Esophagus squamous epithelium (tissue), 5 donors: ENCODE data around the gene ARHGAP28. TPM values are rescaled to one million over a fixed set of nuclear protein-coding genes. Genes with fewer than 3 reads are reported as not detected.

Experiments
- DNase-seq: peaks from one replicate; lab custom pipeline; 2025; lab: John Stamatoyannopoulos, UW
- H3K27ac ChIP-seq, 4 donors: fragments of 200-600 bp; sonication (generic); one replicate each; pipeline ENCODE4 v1.5.1; 2016 to 2019; ENCODE audit warnings: mild to moderate bottlenecking in 1 of 4
- H3K27me3 ChIP-seq, 4 donors: fragments of 200-600 bp; sonication (generic); 1 replicate in 3 of 4; 2 replicates in 1 of 4; pipeline versions ENCODE4 v1.5.1 to v1.6.0; 2017 to 2021; ENCODE audit warnings: antibody characterized with exemption in 1 of 4
- H3K36me3 ChIP-seq, 3 donors: fragments of 200-600 bp; sonication (generic); one replicate each; pipeline ENCODE4 v1.5.1; 2016 to 2019
- H3K4me1 ChIP-seq, 3 donors: fragments of 200-600 bp; sonication (generic); one replicate each; pipeline ENCODE4 v1.5.1; 2017 to 2019
- H3K4me3 ChIP-seq, 4 donors: fragments of 200-600 bp; sonication (generic); 1 replicate in 3 of 4; 2 replicates in 1 of 4; pipeline ENCODE4 v1.5.1; 2016 to 2019; ENCODE audit warnings: mild to moderate bottlenecking in 2 of 4, moderate library complexity in 1 of 4
- H3K9me3 ChIP-seq, 3 donors: fragments of 200-600 bp; sonication (generic); one replicate each; pipeline ENCODE4 v1.5.1; 2016 to 2019
- POLR2A ChIP-seq, 4 donors: fragments of 450-650 bp; IDR thresholded peaks; one replicate each; pipeline ENCODE4 v1.6.1; 2017; ENCODE audit warnings: antibody characterized with exemption in 4 of 4, mild to moderate bottlenecking in 4 of 4, moderate library complexity in 3 of 4
- WGBS, 2 donors: methylation state at CpG; one replicate each; pipeline ENCODE4 v1.1.5; 2018; 5-methylcytosine and 5-hydroxymethylcytosine counted together
- intact Hi-C: fragments of 100-400 bp; cut with DNase I; formaldehyde crosslinking; loops from one replicate; pipeline ENCODE4 v1.15.0; 2022
- total RNA-seq, 4 donors: library from RNA; depleted of rRNA; stranded (reverse); fragments of >200 nt; gene quantifications; one replicate each; pipeline ENCODE4 v1.1.0, GENCODE V29; 2016
- TF ChIP-seq, protein P1 (sequence below), 6 experiments: fragments of 450-650 bp in 4 of 6; fragments of 200-600 bp in 2 of 6; sonication (generic) in 2 of 6; IDR thresholded peaks; one replicate each; pipeline ENCODE4 v1.5.1; 2016 to 2019; ENCODE audit warnings: antibody characterized with exemption in 6 of 6, mild to moderate bottlenecking in 4 of 6, moderate library complexity in 4 of 6
- donor health status: DM: yes; HTN: yes; CAD: no.

Gene ARHGAP28
- total RNA-seq, 4 donors from 2014 or later, result 1.2 to 4.8 (median 3.4) TPM

DNA sequence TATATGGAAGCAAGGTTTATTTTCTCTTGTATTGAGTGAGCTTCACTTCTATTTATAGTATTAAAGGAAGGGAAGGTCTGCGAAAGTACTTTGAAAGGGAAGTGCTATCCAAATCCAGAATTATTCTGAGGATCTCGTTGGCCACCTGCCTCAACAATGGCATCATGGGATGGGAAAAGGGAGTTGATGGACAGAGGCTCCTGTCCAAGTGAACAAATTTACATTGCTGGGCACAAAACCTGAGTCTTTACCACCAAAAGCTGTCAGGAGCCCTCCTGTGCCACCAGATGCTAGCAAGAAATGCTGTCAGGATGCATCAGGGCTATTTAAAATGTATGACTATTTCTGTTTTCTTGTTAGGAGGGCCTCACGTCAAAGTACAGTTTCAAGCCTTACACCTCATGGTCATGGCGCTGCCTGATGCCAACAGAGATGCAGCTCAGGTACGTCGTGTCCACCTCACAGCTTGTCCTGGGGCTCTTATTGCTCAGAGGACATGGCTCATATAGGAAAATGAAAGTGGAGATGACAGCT, 157.3 kb downstream of the ARHGAP28 start:
- H3K27me3 ChIP-seq, result no peaks in the 10 kb centered on the region
- intact Hi-C loops, result no loop called here

DNA sequence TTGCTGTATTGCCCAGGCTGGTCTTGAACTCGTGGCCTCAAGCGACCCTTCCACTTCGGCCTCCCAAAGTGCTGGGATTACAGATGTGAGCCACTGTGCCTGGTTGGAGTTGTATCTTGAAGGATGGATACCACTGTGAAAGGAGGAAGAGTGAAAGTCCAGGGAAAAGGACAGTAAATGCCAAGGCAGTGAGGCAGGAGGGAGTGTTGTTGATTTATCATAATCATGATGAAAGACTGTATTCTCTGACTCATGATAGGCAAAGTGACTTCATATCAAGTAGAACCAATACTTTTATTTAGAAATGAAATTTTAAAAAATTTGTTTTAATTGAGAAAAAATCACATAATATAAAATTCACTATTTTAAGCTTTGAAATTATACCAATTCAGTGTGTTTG, 162.3 kb downstream of the ARHGAP28 start:
- no peak overlapping the region for H3K4me3 ChIP-seq
- no peaks in the 10 kb centered on the region for H3K9me3 ChIP-seq
- no peaks in the 10 kb centered on the region for H3K4me1 ChIP-seq
- H3K27ac ChIP-seq, result no peak overlapping the region
- intact Hi-C loops, result no loop called here
- H3K36me3 ChIP-seq, result peaks cover 0 to 20% (median 0%) of the 10 kb centered on the region in 3 donors
- DNase-seq, result no peak
- 81 to 84% methylated on average over 3 of the region's 3 CpGs for WGBS, 2 donors
- no peak for TF ChIP-seq POLR2A (IDR thresholded peaks at IDR 0.05)
- TF ChIP-seq, protein P1, sequence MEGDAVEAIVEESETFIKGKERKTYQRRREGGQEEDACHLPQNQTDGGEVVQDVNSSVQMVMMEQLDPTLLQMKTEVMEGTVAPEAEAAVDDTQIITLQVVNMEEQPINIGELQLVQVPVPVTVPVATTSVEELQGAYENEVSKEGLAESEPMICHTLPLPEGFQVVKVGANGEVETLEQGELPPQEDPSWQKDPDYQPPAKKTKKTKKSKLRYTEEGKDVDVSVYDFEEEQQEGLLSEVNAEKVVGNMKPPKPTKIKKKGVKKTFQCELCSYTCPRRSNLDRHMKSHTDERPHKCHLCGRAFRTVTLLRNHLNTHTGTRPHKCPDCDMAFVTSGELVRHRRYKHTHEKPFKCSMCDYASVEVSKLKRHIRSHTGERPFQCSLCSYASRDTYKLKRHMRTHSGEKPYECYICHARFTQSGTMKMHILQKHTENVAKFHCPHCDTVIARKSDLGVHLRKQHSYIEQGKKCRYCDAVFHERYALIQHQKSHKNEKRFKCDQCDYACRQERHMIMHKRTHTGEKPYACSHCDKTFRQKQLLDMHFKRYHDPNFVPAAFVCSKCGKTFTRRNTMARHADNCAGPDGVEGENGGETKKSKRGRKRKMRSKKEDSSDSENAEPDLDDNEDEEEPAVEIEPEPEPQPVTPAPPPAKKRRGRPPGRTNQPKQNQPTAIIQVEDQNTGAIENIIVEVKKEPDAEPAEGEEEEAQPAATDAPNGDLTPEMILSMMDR (IDR thresholded peaks at IDR 0.05), result no peak
- H3K27me3 ChIP-seq, result no peaks in the 10 kb centered on the region

More for the DNA sequence above, 157.3 kb downstream of the ARHGAP28 start:
- WGBS, 2 donors, result 74 to 78% methylated on average over 6 of the region's 6 CpGs
- H3K36me3 ChIP-seq, result peaks cover 0 to 10% (median 0%) of the 10 kb centered on the region in 3 donors
- TF ChIP-seq POLR2A (IDR thresholded peaks at IDR 0.05), result no peak
- TF ChIP-seq, protein P1 (IDR thresholded peaks at IDR 0.05), result no peak
- DNase-seq, result no peak
- no peak overlapping the region for H3K4me3 ChIP-seq
- peaks cover 3 to 27% (median 4%) of the 10 kb centered on the region in 3 donors for H3K4me1 ChIP-seq
- H3K9me3 ChIP-seq, result no peaks in the 10 kb centered on the region
- no peak overlapping the region for H3K27ac ChIP-seq

DNA sequence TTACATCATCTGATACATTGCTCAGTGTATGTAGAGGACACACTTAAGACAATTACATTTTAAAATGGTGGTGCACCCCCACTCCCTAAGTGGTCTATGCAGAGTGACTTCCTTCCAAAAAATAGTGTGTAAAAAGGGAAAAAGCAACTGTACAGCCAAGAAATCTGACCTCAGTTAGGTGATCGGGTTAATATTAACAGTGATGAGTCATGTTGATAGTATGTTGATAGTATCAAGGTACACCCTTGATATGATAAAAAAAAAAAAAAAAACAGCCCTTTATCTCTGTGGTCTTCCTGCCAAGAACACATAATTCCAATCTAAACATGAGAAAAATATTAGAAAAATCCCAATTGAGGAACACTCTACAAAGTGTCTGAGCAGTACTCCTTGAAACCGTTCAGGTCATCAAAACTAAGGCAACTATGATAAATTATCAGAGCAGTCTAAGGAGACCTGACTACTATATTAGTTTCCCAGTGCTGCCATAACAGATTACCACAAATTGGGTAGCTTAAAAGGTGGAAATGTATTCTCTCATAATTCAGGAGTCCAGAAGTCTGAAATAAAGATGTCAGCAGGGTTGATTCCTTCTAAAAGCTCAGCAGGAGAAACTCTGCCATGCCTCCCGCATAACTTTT, 171.9 kb downstream of the ARHGAP28 start:
- H3K36me3 ChIP-seq, result peaks cover 0 to 12% (median 0%) of the 10 kb centered on the region in 3 donors
- intact Hi-C loops, result no loop called here

DNA sequence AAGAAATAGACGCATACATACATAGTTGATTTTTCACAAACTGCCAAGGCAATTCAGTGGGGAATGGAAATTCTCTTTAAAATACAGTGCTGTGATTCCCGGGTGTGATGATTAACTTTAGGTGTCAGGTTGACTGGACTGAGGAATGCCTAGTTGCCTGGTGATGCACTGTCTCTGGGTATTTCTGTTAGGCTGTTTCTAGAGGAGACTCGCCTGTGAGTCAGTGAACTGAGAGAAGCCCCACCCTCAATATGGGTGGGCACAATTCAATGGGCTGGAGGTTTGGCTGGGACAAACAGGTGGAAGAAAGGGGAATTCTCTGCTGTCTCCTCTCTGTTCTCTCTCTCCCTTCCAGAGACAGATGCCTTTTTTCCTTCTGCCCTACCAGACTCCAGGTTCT, 187.6 kb downstream of the ARHGAP28 start:
- 43 to 50% methylated on average over 3 of the region's 3 CpGs for WGBS, 2 donors
- Histone ChIP-seq H3K36me3 (peaks cover 0 to 5% (median 0%) of the 10 kb centered on the region in 3 donors), H3K4me3 (no peak overlapping the region), H3K27ac (no peak overlapping the region), H3K9me3 (no peaks in the 10 kb centered on the region), H3K4me1 (no peaks in the 10 kb centered on the region), H3K27me3 (no peaks in the 10 kb centered on the region)
- no peak for DNase-seq
- TF ChIP-seq, protein P1 (IDR thresholded peaks at IDR 0.05), result no peak
- TF ChIP-seq POLR2A (IDR thresholded peaks at IDR 0.05), result no peak
- intact Hi-C loops, result no loop called here

More for the DNA sequence above, 171.9 kb downstream of the ARHGAP28 start:
- Histone ChIP-seq H3K27ac (no peak overlapping the region), H3K9me3 (no peaks in the 10 kb centered on the region), H3K4me3 (no peak overlapping the region), H3K4me1 (no peaks in the 10 kb centered on the region), H3K27me3 (no peaks in the 10 kb centered on the region)
- no peak for TF ChIP-seq POLR2A (IDR thresholded peaks at IDR 0.05)
- TF ChIP-seq, protein P1 (IDR thresholded peaks at IDR 0.05), result no peak
- 66 to 73% methylated on average over 3 of the region's 3 CpGs for WGBS, 2 donors
- DNase-seq, result no peak
